HG02885 (cell line): ENCODE measurements around the gene SLC26A11.
"Not testable (repeated sequence)": the region's sequence is repeated elsewhere in the genome, so short reads cannot be mapped to it uniquely, and the experiment has no call there.

Source experiments
- ATAC-seq: cut with Tn5 transposase; IDR thresholded peaks from one replicate; pipeline ENCODE4 v1.9.1; 2021; ENCODE audit warnings: mild to moderate bottlenecking; ENCODE audit not compliant: unreplicated experiment, poor library complexity

The SLC26A11 gene

GRCh38 chr17:80195671-80196529 lies 24.3 kb upstream of the SLC26A11 start:
- ATAC-seq, result no peak

GRCh38 chr17:80196652-80197051 lies 23.6 kb upstream of the SLC26A11 start:
- no peak for ATAC-seq

- no peak for ATAC-seq
Observed at GRCh38 chr17:80198144-80198661, 22.0 kb upstream of the SLC26A11 start.

GRCh38 chr17:80199295-80199694 lies 20.9 kb upstream of the SLC26A11 start:
- ATAC-seq, result not testable (repeated sequence)

GRCh38 chr17:80201446-80201845 lies 18.8 kb upstream of the SLC26A11 start:
- no peak for ATAC-seq

- ATAC-seq, result no peak
Observed at GRCh38 chr17:80202197-80202596, 18.0 kb upstream of the SLC26A11 start.

- ATAC-seq, result no peak
Observed at GRCh38 chr17:80203471-80203963, 16.7 kb upstream of the SLC26A11 start.

GRCh38 chr17:80204626-80205468 lies 15.4 kb upstream of the SLC26A11 start:
- no peak for ATAC-seq

- ATAC-seq, result no peak
Observed at GRCh38 chr17:80205811-80206210, 14.4 kb upstream of the SLC26A11 start.

GRCh38 chr17:80208050-80208449 lies 12.2 kb upstream of the SLC26A11 start:
- no peak for ATAC-seq

GRCh38 chr17:80209765-80210164 lies 10.5 kb upstream of the SLC26A11 start:
- no peak for ATAC-seq

GRCh38 chr17:80210348-80211108 lies 9.7 kb upstream of the SLC26A11 start:
- ATAC-seq, result no peak

GRCh38 chr17:80212109-80212508 lies 8.1 kb upstream of the SLC26A11 start:
- ATAC-seq, result no peak

GRCh38 chr17:80212511-80212910 lies 7.7 kb upstream of the SLC26A11 start:
- no peak for ATAC-seq

GRCh38 chr17:80212962-80213642 lies 7.1 kb upstream of the SLC26A11 start:
- ATAC-seq, result no peak

- no peak for ATAC-seq
Observed at GRCh38 chr17:80213643-80213975, 6.6 kb upstream of the SLC26A11 start.

- no peak for ATAC-seq
Observed at GRCh38 chr17:80214012-80214877, 6.0 kb upstream of the SLC26A11 start.

GRCh38 chr17:80214878-80215210 lies 5.4 kb upstream of the SLC26A11 start:
- no peak for ATAC-seq
